IMR-90 (cell line): ENCODE results near the gene MTAP.

Experiments
- BHLHE40 ChIP-seq: fragments of 150-350 bp; IDR thresholded peaks from 2 replicates; pipeline ENCODE4 v1.6.1; 2016; ENCODE audit warnings: mild to moderate bottlenecking, low read depth, low read length
- CEBPB ChIP-seq: IDR thresholded peaks from 2 replicates; pipeline ENCODE4 v1.6.1; 2012; ENCODE audit warnings: low read depth, low read length, improper control_type of control experiment
- CTCF ChIP-seq: conservative IDR thresholded peaks from 2 replicates; pipeline ENCODE4 v1.5.1; 2012; ENCODE audit warnings: mild to moderate bottlenecking, low read depth, low read length, improper control_type of control experiment
- FOS ChIP-seq: fragments of 150-350 bp; IDR thresholded peaks from 2 replicates; pipeline ENCODE4 v1.6.1; 2016; ENCODE audit warnings: low read depth, low read length
- MAFK ChIP-seq: IDR thresholded peaks from 2 replicates; pipeline ENCODE4 v1.6.1; 2012; ENCODE audit warnings: low read depth, low read length, improper control_type of control experiment
- POLR2A ChIP-seq: IDR thresholded peaks from 2 replicates; pipeline ENCODE4 v1.6.1; 2012; ENCODE audit warnings: mild to moderate bottlenecking, low read depth, low read length
- USF2 ChIP-seq: fragments of 150-350 bp; IDR thresholded peaks from 2 replicates; pipeline ENCODE4 v1.6.1; 2017; ENCODE audit warnings: mild to moderate bottlenecking, antibody characterized with exemption, low read length, low read depth

GRCh38 chr9:21836437-21837161, 34.2 kb downstream of the MTAP start:
- TF ChIP-seq CTCF (no peak), USF2 (no peak), MAFK (no peak), CEBPB (peak; percentile 66; the same call in 1 of the 2 replicates), BHLHE40 (0 out of 2 replicates have a peak, but pooled peaks have one; percentile 16), POLR2A (peak; percentile 70; the same call in 1 of the 2 replicates), FOS (peak; percentile 93)
